Measurements from ENCODE around the gene FHL3. TPM values are rescaled to one million over a fixed set of nuclear protein-coding genes. Genes with fewer than 3 reads are reported as not detected.

The FHL3 gene
- total and polyA plus RNA-seq, 2 experiments from 2014 or later = 28.3 to 49.0 TPM

- TF ChIP-seq ETS1 (IDR thresholded peaks at IDR 0.05) (no peak), REST (IDR thresholded peaks at IDR 0.05; ENCODE audit: unreplicated experiment) (no peak), NANOG (IDR thresholded peaks at IDR 0.05; ENCODE audit: borderline replicate concordance) (no peak), EZH2phosphoT487 (IDR thresholded peaks at IDR 0.05; ENCODE audit: unreplicated experiment) (no peak), POLR2AphosphoS5 (IDR thresholded peaks at IDR 0.05; ENCODE audit: low read depth) (no peak), STAT1 (IDR thresholded peaks at IDR 0.05; ENCODE audit: unreplicated experiment) (no peak), EZH2 (IDR thresholded peaks at IDR 0.05; ENCODE audit: low read depth, unreplicated experiment) (no peak), CREB1 (CRISPR knock-in tag; IDR thresholded peaks at IDR 0.05; ENCODE audit: low read depth) (no peak), ZNF114 (CRISPR knock-in tag; IDR thresholded peaks at IDR 0.05) (no peak)
- TF ChIP-seq, protein P1, sequence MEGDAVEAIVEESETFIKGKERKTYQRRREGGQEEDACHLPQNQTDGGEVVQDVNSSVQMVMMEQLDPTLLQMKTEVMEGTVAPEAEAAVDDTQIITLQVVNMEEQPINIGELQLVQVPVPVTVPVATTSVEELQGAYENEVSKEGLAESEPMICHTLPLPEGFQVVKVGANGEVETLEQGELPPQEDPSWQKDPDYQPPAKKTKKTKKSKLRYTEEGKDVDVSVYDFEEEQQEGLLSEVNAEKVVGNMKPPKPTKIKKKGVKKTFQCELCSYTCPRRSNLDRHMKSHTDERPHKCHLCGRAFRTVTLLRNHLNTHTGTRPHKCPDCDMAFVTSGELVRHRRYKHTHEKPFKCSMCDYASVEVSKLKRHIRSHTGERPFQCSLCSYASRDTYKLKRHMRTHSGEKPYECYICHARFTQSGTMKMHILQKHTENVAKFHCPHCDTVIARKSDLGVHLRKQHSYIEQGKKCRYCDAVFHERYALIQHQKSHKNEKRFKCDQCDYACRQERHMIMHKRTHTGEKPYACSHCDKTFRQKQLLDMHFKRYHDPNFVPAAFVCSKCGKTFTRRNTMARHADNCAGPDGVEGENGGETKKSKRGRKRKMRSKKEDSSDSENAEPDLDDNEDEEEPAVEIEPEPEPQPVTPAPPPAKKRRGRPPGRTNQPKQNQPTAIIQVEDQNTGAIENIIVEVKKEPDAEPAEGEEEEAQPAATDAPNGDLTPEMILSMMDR (conservative IDR thresholded peaks at IDR 0.05; ENCODE audit: low read depth in 2 of 2) = no peak
These were observed 36.9 kb upstream of the FHL3 start (continued) for GRCh38 chr1:38041936-38042834.

Measured in GM23338 (cell line).